HG03060 (cell line): Measurements from ENCODE around the gene PLPP3.

Experiments used
- ATAC-seq: cut with Tn5 transposase; IDR thresholded peaks from one replicate; pipeline ENCODE4 v1.9.1; 2021; ENCODE audit warnings: low read depth, moderate number of reproducible peaks; ENCODE audit not compliant: unreplicated experiment

Gene PLPP3

GRCh38 chr1:56527548-56528302 lies 51.6 kb downstream of the PLPP3 start:
- ATAC-seq: no peak

- ATAC-seq: peak; percentile 69
Observed at GRCh38 chr1:56526571-56527174, 52.7 kb downstream of the PLPP3 start.

- ATAC-seq: peak; percentile 81
Observed at GRCh38 chr1:56525489-56526041, 53.8 kb downstream of the PLPP3 start.

- no peak for ATAC-seq
Observed at GRCh38 chr1:56524263-56524662, 55.1 kb downstream of the PLPP3 start.

DNA sequence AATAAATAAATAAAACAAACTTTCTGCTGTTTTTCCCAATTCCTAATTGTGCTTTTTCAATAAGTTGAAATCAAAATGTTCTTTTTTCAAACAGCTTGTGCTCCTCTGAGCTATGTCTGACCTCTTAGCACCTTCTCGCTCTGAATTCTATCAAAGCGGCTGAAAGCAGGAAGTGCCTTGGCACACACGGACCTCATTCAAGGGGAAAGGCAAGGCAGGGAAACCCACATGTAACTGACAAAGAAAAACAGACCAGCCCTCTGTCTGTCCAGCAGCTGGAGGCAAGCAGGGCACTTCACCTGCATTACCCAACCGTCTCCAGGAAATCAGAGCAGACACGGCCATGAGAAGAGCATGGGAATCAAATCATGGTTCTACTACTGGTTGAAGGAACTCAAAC lies 56.7 kb downstream of the PLPP3 start:
- no peak for ATAC-seq

GRCh38 chr1:56520016-56520601 lies 59.3 kb downstream of the PLPP3 start:
- no peak for ATAC-seq

DNA sequence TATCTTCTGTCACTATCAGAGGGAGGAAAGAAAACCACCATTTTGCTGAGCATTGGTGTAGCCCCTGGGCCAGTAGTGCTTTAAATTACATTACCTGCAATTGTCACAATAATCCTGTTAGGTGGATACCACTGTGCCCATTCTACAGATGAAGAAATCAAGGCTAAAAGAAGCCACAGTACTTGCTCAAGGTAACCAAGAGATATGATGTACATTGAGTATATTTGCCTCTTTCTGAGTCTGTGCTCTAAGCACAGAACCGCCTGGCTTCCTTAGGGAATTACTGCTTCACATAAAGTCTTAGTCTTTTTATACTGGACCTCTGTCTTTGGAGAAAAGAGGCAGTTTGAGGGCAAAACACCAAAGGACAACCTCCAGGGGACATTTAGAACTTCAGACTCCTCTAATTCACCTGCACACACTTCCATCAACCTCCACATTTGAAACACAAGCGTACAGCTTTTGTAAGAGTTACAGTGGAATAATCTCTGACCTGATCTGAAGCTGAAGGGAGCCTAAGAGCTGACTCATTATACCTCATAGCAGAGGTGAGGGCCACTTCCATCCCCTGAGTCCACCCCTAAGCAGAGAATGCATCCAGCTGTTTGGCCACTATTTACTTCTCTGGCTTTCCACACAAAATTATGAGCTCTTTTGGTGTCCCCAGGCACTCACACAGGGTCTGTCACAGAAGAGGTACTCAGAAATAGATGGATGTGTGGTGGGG lies 61.8 kb downstream of the PLPP3 start:
- no peak for ATAC-seq

DNA sequence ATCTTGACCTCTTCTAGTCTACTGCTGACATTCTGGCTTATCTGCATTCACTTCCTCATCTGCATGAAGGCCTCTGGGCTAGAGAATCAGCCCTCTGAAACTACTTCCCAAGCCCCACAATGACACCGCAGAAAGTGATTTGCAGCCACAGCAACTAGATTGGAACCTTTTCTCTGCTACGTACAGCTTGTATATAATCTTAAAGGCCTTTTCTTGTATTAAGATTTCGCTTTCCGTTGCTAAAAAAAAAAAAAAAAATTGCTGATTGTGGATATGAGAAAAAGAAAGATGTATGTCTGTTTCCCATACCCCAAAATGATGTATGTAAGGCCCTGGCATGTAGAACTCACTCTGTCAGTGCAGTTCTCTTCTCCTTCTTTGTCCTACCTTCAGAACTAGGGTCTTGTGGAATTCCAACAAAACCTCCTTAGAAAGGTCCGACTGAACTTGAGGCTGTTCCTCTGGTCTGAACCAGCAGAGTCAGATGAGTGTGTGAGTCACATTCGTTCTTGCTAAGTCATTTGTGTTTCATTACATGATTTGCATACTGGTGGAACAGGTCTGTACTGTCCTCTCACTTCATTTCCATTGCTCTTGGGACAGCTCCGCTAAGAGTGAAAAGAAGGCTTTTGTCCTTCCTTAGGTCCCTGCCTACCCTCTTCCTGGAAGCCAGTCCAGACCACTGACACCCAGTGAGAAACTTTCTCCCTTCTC lies 62.7 kb downstream of the PLPP3 start:
- ATAC-seq: peak; percentile 94

DNA sequence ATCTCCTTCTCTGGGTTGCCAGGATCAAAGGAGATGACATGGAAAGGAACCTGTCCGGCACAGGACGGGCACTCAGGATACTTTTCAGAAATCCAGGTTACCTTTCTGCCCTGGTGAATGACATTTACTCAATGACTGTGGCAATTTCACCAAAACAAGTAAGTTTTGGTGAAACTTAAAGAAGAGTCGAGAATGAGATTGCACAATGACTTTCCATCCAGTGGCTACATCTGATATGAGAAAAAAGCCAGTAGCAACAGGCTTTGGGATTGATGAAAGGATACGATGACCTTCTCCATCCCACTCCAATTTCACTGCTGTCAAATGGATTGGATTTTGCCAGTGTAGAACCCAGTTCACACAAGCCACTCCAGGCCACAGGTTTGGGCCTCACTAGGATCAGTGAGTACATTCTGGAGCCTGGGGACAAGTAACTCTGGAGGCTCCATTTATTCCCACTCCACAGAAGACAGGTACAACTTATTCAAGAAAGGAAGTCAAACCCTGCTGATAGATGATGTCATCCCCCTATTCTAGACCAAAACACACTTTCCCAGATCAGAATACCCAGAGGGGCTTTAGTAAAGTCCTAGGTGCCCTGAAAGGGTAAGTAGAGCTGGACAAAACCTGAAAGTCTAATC lies 63.3 kb downstream of the PLPP3 start:
- no peak for ATAC-seq

DNA sequence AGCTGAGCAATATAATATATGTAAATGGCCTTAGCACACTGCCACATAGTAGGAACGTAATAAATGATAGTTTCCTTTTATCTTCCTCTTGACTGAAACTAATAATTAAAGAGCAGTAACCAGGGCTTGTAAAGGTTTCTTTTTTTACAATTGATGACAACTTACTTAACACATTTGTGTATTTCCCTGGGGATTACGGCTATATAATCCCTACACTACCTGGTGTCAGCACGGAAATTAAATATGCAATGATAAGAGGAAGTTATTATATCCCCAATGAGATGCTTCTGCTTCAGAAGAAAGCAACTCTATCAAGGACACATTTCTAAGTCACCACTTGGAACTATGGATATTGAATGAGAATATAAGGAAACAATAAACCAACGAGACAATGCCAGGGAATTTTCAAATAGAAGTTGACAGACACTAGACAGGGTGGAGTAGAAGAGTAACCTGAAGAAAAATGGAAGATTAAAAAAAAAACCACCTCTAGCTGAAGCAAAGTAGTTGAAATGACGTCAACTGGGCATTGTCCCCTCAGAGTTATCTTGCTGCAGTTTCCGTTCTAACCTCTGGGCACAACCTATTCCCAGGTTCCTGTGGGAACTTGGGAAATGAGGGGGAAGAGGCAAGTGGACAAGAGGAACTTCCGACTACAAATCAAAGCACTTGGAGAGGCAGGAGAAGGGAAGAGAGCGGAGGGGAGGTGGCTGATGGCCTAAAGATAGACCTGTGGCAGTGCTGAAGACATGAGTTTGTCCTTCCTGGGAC lies 66.5 kb downstream of the PLPP3 start:
- no peak for ATAC-seq

DNA sequence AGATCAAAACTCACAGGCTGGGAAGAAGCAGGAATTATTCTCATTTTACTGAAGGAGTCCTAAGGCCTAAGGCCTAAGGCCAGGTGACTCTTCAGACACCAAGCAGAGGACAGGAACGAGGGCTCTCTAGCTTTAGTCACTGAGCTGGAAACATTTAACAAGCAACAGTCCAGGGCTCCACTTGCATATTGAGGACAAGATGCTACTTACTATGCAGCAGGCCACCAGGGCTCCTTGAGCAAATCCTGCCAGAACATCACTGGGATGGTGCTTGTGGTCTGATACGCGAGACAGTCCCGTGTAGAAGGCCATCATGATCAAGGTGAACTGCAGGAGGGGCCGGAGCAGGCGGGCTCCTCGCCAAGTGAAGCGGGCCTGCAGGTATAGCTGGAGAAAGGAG lies 67.6 kb downstream of the PLPP3 start:
- ATAC-seq: no peak

DNA sequence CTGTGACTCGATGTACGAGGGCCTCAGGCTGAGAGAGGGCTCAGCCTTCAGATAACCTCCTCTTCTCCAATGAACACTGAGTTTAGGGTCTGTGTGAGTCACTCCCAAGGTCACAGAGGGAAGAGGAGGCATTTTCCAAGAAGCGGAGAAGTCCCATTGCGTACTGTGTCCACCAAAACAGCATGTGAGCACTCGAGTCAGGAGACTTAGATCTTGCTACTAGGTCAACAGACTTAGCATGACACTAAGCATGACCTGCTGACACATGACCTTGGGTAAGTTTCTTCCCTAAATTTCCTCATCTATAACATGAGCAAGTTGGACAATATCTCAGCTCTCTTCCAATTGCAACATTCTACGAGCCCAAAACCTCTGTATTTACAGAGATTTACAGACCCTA lies 68.0 kb downstream of the PLPP3 start:
- ATAC-seq: no peak

- ATAC-seq: no peak
Observed at GRCh38 chr1:56510642-56511021, 68.7 kb downstream of the PLPP3 start.

DNA sequence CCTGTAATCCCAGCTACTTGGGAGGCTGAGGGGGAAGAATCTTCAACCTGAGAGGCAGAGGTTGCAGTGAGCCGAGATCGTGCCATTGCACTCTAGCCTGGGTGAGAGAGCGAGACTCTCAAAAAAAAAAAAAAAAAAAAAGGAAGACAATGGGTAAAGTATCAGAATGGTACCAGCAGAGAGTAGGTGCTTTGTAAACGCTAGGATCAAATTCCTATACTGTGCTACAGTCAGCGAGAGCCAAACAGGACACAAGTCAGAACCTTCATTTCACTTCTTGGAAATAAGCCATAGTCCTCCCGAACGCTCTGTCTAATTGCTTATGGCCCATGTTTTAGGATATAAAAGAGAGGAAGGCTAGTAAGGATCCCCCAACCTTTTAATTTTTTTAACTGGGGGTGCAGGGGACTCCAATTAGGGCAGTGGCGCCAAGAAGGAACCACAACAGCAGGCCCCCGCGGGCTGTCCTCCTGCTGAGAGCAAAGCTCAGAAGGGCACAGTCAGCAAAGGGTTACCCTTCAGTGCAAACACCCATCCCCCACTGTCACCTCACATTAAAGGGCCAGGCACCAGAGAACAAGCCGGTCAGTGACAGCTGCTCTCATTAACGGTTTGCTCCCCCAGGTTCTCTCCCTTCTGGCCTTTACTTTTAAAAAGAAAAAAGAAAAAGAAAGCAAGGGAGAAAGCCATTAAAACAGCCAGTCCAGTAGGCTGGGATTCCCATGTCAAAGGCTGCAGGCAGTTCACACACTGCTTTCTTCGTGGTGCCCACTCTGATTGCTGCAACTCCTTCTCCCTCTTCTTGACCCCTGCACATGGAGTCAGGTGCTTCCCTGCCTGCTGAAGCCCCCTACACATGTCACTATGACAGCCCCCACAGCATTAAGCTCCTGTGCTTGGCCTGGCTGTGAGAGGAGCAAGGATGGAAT lies 69.4 kb downstream of the PLPP3 start:
- ATAC-seq: no peak

DNA sequence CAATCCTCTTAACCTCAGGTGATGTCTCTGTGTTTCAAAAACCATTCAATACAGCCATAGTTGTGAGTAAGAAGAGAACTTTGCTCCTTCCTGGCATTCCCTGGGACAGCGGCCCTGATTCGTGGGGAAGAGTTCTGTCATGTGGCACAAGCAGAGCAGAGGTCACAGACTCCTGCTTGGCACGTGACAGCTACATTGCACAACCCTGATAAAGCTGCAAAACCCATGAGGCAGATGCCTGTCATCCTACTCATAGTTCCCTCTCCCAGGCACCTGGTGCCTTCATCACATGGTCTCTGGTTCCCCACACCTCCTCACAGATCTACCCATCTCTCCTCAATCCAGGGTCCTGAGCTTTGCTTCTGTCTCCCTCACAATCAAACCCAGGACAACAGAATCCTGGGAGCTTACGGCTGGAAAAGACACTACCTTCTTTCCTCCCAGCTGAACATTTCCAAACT lies 70.8 kb downstream of the PLPP3 start:
- ATAC-seq: no peak

DNA sequence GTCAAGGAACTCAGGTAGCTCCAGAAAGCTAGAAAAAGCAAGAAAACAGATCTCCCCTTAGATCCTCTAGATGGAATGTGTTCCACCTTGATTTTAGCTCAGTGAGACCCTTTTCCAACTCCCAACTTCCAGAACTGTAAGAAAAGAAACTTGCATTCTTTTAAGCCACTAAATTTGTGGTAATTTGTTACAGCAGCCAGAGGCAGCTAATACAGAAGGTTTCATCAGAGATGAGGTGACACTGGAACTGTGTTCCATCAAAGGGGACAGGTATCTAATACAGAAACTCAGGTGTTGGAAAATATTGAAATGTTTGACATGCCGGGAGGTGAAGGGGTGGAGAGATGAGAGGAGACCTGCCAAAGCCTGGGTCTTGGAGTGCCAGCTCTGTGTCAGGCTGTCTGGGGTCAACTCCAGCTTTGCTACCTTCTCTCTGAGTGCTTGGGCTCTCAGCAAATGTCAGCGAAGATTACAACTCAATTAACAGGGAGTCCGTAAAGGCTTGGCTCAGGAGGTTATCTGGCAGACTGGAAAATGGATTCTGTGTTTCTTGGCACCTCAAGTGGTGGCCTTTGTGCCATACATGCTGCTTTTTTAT lies 71.3 kb downstream of the PLPP3 start:
- no peak for ATAC-seq

DNA sequence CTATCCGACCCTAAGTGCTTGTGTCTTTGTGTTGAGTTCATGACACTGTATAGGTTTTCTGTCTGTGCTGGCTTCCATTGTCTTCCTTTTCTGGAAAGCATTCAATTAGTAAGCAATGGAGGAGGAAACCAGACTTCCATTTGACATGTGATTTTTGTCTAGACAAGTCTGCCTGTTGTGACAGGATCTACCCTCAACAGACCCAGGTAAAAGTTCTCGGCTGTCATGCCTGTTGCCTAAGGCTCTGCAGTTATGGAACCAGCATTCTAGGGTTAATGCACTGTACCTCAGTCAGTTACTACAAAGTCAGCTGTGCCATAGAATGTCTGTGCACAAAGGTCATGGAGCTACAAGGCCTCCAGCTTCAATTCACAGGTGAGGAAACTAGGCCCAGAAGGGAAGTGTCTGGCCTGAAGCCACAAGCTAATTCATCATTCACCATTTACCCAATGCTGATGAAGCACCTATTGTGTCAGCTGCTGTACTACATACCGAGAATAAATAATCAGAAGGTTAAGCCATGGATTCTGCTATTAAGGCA lies 72.3 kb downstream of the PLPP3 start:
- no peak for ATAC-seq
